ENCODE results near the gene LRRTM2. TPM values are rescaled to one million over a fixed set of nuclear protein-coding genes. Genes with fewer than 3 reads are reported as not detected.
A peak's percentile ranks its signal among the peaks of the same experiment; 100 is the strongest.

Gene LRRTM2
- polyA plus RNA-seq, 6 donors from 2014 or later: 0.09 to 0.12 TPM; not detected in 4

GRCh38 chr5:138824924-138825863, 49.9 kb downstream of the LRRTM2 start:
- no peaks in the 10 kb centered on the region for H3K27me3 Mint-ChIP-seq
- DNase-seq (peak; percentile 9), ATAC-seq (ENCODE audit: low read depth in 2 of 2) (no peak)
- peaks cover 0 to 10% of the 10 kb centered on the region in 2 donors for H3K36me3 Mint-ChIP-seq
- no peaks in the 10 kb centered on the region for H3K9me3 Mint-ChIP-seq
- no peak overlapping the region for H3K4me3 Mint-ChIP-seq
- no peak overlapping the region for H3K27ac Mint-ChIP-seq
- no peaks in the 10 kb centered on the region for H3K4me1 Mint-ChIP-seq

DNA sequence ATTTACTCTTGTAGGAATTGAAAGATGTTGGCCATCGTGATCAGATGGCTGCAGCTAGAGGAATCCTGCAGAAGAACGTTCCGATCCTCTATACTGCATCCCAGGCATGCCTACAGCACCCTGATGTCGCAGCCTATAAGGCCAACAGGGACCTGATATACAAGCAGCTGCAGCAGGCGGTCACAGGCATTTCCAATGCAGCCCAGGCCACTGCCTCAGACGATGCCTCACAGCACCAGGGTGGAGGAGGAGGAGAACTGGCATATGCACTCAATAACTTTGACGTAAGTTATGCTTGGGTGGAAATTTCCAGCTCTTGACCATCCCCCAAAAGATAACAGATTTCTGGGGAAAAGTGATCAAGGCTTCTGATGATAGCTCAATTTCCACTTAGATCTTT, 50.6 kb downstream of the LRRTM2 start:
- Mint-ChIP-seq H3K4me3 (no peak overlapping the region), H3K4me1 (no peaks in the 10 kb centered on the region), H3K27me3 (no peaks in the 10 kb centered on the region), H3K27ac (no peak overlapping the region), H3K36me3 (peaks cover 0 to 10% of the 10 kb centered on the region in 2 donors), H3K9me3 (no peaks in the 10 kb centered on the region)
- DNase-seq: no peak
- no peak for ATAC-seq (ENCODE audit: low read depth in 2 of 2)

DNA sequence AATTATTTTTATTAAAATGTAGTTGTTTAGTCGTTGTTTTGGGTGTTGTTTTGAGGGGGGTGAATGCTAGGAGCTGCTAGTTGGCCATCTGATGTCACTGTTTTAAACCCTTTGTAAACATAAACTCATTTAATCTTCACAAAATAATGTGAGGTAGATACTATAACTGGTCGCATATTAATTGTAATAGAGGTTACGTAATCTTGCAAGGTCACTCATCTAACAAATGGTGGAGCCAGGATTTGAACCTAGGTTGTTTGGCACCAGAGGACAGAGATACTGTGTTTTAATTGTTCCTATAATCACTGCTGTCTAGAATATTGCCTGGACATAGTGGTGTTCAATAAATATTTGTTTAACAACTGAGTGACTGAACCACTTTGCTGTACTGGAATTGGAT, 54.4 kb downstream of the LRRTM2 start:
- H3K36me3 Mint-ChIP-seq: peaks cover under 1 to 19% of the 10 kb centered on the region in 2 donors
- no peaks in the 10 kb centered on the region for H3K4me1 Mint-ChIP-seq
- H3K27me3 Mint-ChIP-seq: no peaks in the 10 kb centered on the region
- DNase-seq (no peak), ATAC-seq (ENCODE audit: low read depth in 2 of 2) (no peak)
- H3K9me3 Mint-ChIP-seq: no peaks in the 10 kb centered on the region
- H3K4me3 Mint-ChIP-seq: no peak overlapping the region
- H3K27ac Mint-ChIP-seq: no peak overlapping the region

DNA sequence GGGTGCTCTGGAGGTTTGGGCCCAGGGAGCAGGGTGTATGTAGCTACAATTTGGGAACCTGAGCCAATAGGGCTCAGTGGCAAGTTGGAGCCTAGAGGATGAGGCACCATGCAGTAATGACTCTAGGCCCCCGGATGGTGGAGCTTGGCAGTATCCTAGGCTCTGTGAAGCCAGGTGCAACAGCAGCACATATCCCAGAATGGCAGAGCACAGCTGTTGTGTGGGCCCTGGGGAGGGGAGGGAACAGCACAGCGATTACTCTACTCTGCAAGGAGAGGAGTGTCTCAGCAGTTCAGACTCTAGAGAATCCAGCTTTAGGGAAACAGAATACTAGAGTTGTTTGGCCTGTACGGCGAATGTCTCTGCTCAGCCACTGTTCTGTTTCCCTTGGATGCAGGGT, 56.1 kb downstream of the LRRTM2 start:
- peaks cover 6 to 26% of the 10 kb centered on the region in 2 donors for H3K36me3 Mint-ChIP-seq
- no peak for DNase-seq

More for the DNA sequence above, 56.1 kb downstream of the LRRTM2 start:
- H3K4me3 Mint-ChIP-seq: no peak overlapping the region
- no peaks in the 10 kb centered on the region for H3K27me3 Mint-ChIP-seq
- H3K4me1 Mint-ChIP-seq: peaks cover 0 to 2% (median 0%) of the 10 kb centered on the region in 3 donors
- no peak for ATAC-seq (ENCODE audit: low read depth in 2 of 2)
- no peaks in the 10 kb centered on the region for H3K9me3 Mint-ChIP-seq
- peak overlapping the region in 1 of 6 donors; percentile 53 for H3K27ac Mint-ChIP-seq

Other genes with a start within 250 kb of the LRRTM2 start
- gene CTNNA1, start 121.9 kb downstream of the LRRTM2 start, polyA plus RNA-seq (ENCODE audit: low read depth in 6 of 6): 10 to 100 TPM; 18.8 to 25.8 (median 23.7) TPM